Measurements from ENCODE around the gene EPAS1.
"Not testable (repeated sequence)": the region's sequence is repeated elsewhere in the genome, so short reads cannot be mapped to it uniquely, and the experiment has no call there.

EPAS1 gene

GRCh38 chr2:46394649-46395510 is 97.7 kb downstream of the EPAS1 start:
- DNase-seq, result no peak

GRCh38 chr2:46395730-46396129 is 98.5 kb downstream of the EPAS1 start:
- not testable (repeated sequence) for DNase-seq

- DNase-seq, result no peak
These were observed 102.8 kb downstream of the EPAS1 start for GRCh38 chr2:46400016-46400415.

- no peak for DNase-seq
These were observed 105.7 kb downstream of the EPAS1 start for GRCh38 chr2:46402874-46403273.

- no peak for DNase-seq
These were observed 107.1 kb downstream of the EPAS1 start for GRCh38 chr2:46404181-46404759.

GRCh38 chr2:46407852-46408455 is 110.7 kb downstream of the EPAS1 start:
- no peak for DNase-seq

- no peak for DNase-seq
These were observed 112.5 kb downstream of the EPAS1 start for GRCh38 chr2:46409756-46410155.

GRCh38 chr2:46410273-46411244 is 113.4 kb downstream of the EPAS1 start:
- DNase-seq, result peak in 1 of 56 donors; percentile 12

- no peak for DNase-seq
These were observed 114.0 kb downstream of the EPAS1 start for GRCh38 chr2:46411245-46411641.

GRCh38 chr2:46411985-46412384 is 114.8 kb downstream of the EPAS1 start:
- DNase-seq, result no peak

GRCh38 chr2:46413111-46413510 is 115.9 kb downstream of the EPAS1 start:
- DNase-seq, result no peak

GRCh38 chr2:46413631-46414030 is 116.4 kb downstream of the EPAS1 start:
- no peak for DNase-seq

GRCh38 chr2:46414701-46415100 is 117.5 kb downstream of the EPAS1 start:
- DNase-seq, result no peak

- DNase-seq, result no peak
These were observed 119.1 kb downstream of the EPAS1 start for GRCh38 chr2:46416280-46416679.

- no peak for DNase-seq
These were observed 119.7 kb downstream of the EPAS1 start for GRCh38 chr2:46416739-46417403.

GRCh38 chr2:46420945-46421344 is 123.7 kb downstream of the EPAS1 start:
- no peak for DNase-seq

GRCh38 chr2:46421361-46421760 is 124.2 kb downstream of the EPAS1 start:
- DNase-seq, result no peak

- no peak for DNase-seq
These were observed 125.6 kb downstream of the EPAS1 start for GRCh38 chr2:46422717-46423394.

GRCh38 chr2:46424937-46425336 is 127.7 kb downstream of the EPAS1 start:
- no peak for DNase-seq

- DNase-seq, result no peak
These were observed 131.8 kb downstream of the EPAS1 start for GRCh38 chr2:46428911-46429436.

All from nucleus accumbens (tissue), 56 donors.